ENCODE results near the gene PAPPA2. TPM values are rescaled to one million over a fixed set of nuclear protein-coding genes. Genes with fewer than 3 reads are reported as not detected.
"Not testable (repeated sequence)": the region's sequence is repeated elsewhere in the genome, so short reads cannot be mapped to it uniquely, and the experiment has no call there.

Gene PAPPA2
- 4.2 TPM for total RNA-seq
- 1 to 10 TPM in 1 of 8 donors, under 1 TPM in 7; 0.45 to 5.1 (median 0.55) TPM for polyA plus RNA-seq (ENCODE audit: insufficient read depth in 1 of 8, insufficient read length in 8 of 8, low replicate concordance in 1 of 8)
- long read RNA-seq, donor 1: 0 reads
- long read RNA-seq, donor 2: 0 reads
- long read RNA-seq, donor 3: 0 reads
- long read RNA-seq, donor 4: 0 reads
- long read RNA-seq, donor 5: 0 reads
- long read RNA-seq, donor 6: 0 reads
- long read RNA-seq, donor 7: 0 reads
- long read RNA-seq, donor 8: 0 reads
- long read RNA-seq, donor 9: 0 reads
- long read RNA-seq, donor 10: 0 reads
- long read RNA-seq, donor 11, partial matches to known transcripts: 0 of 2 reads
- long read RNA-seq, donor 11, other reads (novel, unspliced or antisense): 0 of 2 reads

GRCh38 chr1:176462674-176463378 is at the start of gene PAPPA2:
Gene PAPPA2, plus strand, starts transcription at chr1:176463175. Its CDS starts 93,148 bp downstream, at chr1:176556323.
- Histone ChIP-seq H3K27me3 (ENCODE audit: control insufficient read depth, insufficient read depth, low read length) (no peaks in the 10 kb centered on the region), H3K27ac (ENCODE audit: low read length) (no peak within 1 kb of the TSS), H3K4me1 (ENCODE audit: control insufficient read depth, insufficient read depth, low read length) (no peaks in the 10 kb centered on the region), H3K9me3 (replicated peaks; ENCODE audit: control insufficient read depth, low read depth, low read length) (peaks cover 4% of the 10 kb centered on the region), H3K4me3 (ENCODE audit: low read length) (no peak within 1 kb of the TSS), H3K36me3 (ENCODE audit: control insufficient read depth, insufficient read depth, low read length) (no peaks in the 10 kb centered on the region)
- DNase-seq: no peak
- 60% methylated on average over 1 of the region's 6 CpGs for WGBS (ENCODE audit: insufficient coverage)

GRCh38 chr1:176416777-176417176 is 46.2 kb upstream of the PAPPA2 start:
- WGBS (ENCODE audit: insufficient coverage): 42% methylated on average over 2 of the region's 6 CpGs
- no peak overlapping the region for H3K27ac ChIP-seq (ENCODE audit: low read length)
- no peaks in the 10 kb centered on the region for H3K36me3 ChIP-seq (ENCODE audit: control insufficient read depth, insufficient read depth, low read length)
- H3K4me3 ChIP-seq (ENCODE audit: low read length): no peak overlapping the region
- H3K9me3 ChIP-seq (replicated peaks; ENCODE audit: control insufficient read depth, low read depth, low read length): no peaks in the 10 kb centered on the region
- no peaks in the 10 kb centered on the region for H3K27me3 ChIP-seq (ENCODE audit: control insufficient read depth, insufficient read depth, low read length)
- DNase-seq: no peak
- no peaks in the 10 kb centered on the region for H3K4me1 ChIP-seq (ENCODE audit: control insufficient read depth, insufficient read depth, low read length)

- H3K4me1 ChIP-seq (ENCODE audit: control insufficient read depth, insufficient read depth, low read length); H3K4me3 ChIP-seq (ENCODE audit: low read length); H3K9me3 ChIP-seq (replicated peaks; ENCODE audit: control insufficient read depth, low read depth, low read length); H3K36me3 ChIP-seq (ENCODE audit: control insufficient read depth, insufficient read depth, low read length); DNase-seq; H3K27me3 ChIP-seq (ENCODE audit: control insufficient read depth, insufficient read depth, low read length); H3K27ac ChIP-seq (ENCODE audit: low read length): not testable (repeated sequence)
- WGBS (ENCODE audit: insufficient coverage): no CpG with 5 or more reads among the region's 1 CpG
These were observed 43.4 kb upstream of the PAPPA2 start for GRCh38 chr1:176419608-176420007.

GRCh38 chr1:176434234-176434633 is 28.7 kb upstream of the PAPPA2 start:
- WGBS (ENCODE audit: insufficient coverage): 67% methylated on average over 2 of the region's 2 CpGs
- H3K27ac ChIP-seq (ENCODE audit: low read length): no peak overlapping the region
- H3K36me3 ChIP-seq (ENCODE audit: control insufficient read depth, insufficient read depth, low read length): no peaks in the 10 kb centered on the region

GRCh38 chr1:176436251-176436650 is 26.7 kb upstream of the PAPPA2 start:
- no peaks in the 10 kb centered on the region for H3K9me3 ChIP-seq (replicated peaks; ENCODE audit: control insufficient read depth, low read depth, low read length)
- no peak for DNase-seq
- no peak overlapping the region for H3K27ac ChIP-seq (ENCODE audit: low read length)
- no peaks in the 10 kb centered on the region for H3K4me1 ChIP-seq (ENCODE audit: control insufficient read depth, insufficient read depth, low read length)
- no peaks in the 10 kb centered on the region for H3K36me3 ChIP-seq (ENCODE audit: control insufficient read depth, insufficient read depth, low read length)
- no peak overlapping the region for H3K4me3 ChIP-seq (ENCODE audit: low read length)
- no peaks in the 10 kb centered on the region for H3K27me3 ChIP-seq (ENCODE audit: control insufficient read depth, insufficient read depth, low read length)

More at GRCh38 chr1:176434234-176434633, 28.7 kb upstream of the PAPPA2 start:
- Histone ChIP-seq H3K4me3 (ENCODE audit: low read length) (no peak overlapping the region), H3K27me3 (ENCODE audit: control insufficient read depth, insufficient read depth, low read length) (no peaks in the 10 kb centered on the region), H3K4me1 (ENCODE audit: control insufficient read depth, insufficient read depth, low read length) (no peaks in the 10 kb centered on the region), H3K9me3 (replicated peaks; ENCODE audit: control insufficient read depth, low read depth, low read length) (no peaks in the 10 kb centered on the region)
- DNase-seq: no peak

- Histone ChIP-seq H3K27ac (ENCODE audit: low read length) (no peak overlapping the region), H3K9me3 (replicated peaks; ENCODE audit: control insufficient read depth, low read depth, low read length) (no peaks in the 10 kb centered on the region)
- no CpG with 5 or more reads among the region's 2 CpGs for WGBS (ENCODE audit: insufficient coverage)
These were observed 22.8 kb upstream of the PAPPA2 start for GRCh38 chr1:176440176-176440575.

GRCh38 chr1:176444286-176444685 is 18.7 kb upstream of the PAPPA2 start:
- Histone ChIP-seq H3K36me3 (ENCODE audit: control insufficient read depth, insufficient read depth, low read length) (no peaks in the 10 kb centered on the region), H3K4me3 (ENCODE audit: low read length) (no peak overlapping the region), H3K9me3 (replicated peaks; ENCODE audit: control insufficient read depth, low read depth, low read length) (no peaks in the 10 kb centered on the region), H3K27ac (ENCODE audit: low read length) (no peak overlapping the region), H3K27me3 (ENCODE audit: control insufficient read depth, insufficient read depth, low read length) (no peaks in the 10 kb centered on the region), H3K4me1 (ENCODE audit: control insufficient read depth, insufficient read depth, low read length) (no peaks in the 10 kb centered on the region)
- WGBS (ENCODE audit: insufficient coverage): 100% methylated on average over 1 of the region's 4 CpGs
- no peak for DNase-seq

More at GRCh38 chr1:176440176-176440575, 22.8 kb upstream of the PAPPA2 start:
- DNase-seq: no peak
- no peaks in the 10 kb centered on the region for H3K4me1 ChIP-seq (ENCODE audit: control insufficient read depth, insufficient read depth, low read length)
- H3K27me3 ChIP-seq (ENCODE audit: control insufficient read depth, insufficient read depth, low read length): no peaks in the 10 kb centered on the region
- H3K36me3 ChIP-seq (ENCODE audit: control insufficient read depth, insufficient read depth, low read length): no peaks in the 10 kb centered on the region
- no peak overlapping the region for H3K4me3 ChIP-seq (ENCODE audit: low read length)

- H3K27ac ChIP-seq (ENCODE audit: low read length): no peak overlapping the region
- WGBS (ENCODE audit: insufficient coverage): no CpG with 5 or more reads among the region's 2 CpGs
- H3K4me3 ChIP-seq (ENCODE audit: low read length): no peak overlapping the region
- H3K9me3 ChIP-seq (replicated peaks; ENCODE audit: control insufficient read depth, low read depth, low read length): no peaks in the 10 kb centered on the region
- H3K27me3 ChIP-seq (ENCODE audit: control insufficient read depth, insufficient read depth, low read length): no peaks in the 10 kb centered on the region
- H3K4me1 ChIP-seq (ENCODE audit: control insufficient read depth, insufficient read depth, low read length): no peaks in the 10 kb centered on the region
- no peak for DNase-seq
- H3K36me3 ChIP-seq (ENCODE audit: control insufficient read depth, insufficient read depth, low read length): no peaks in the 10 kb centered on the region
These were observed 17.6 kb upstream of the PAPPA2 start for GRCh38 chr1:176445402-176445801.

GRCh38 chr1:176448340-176448739 is 14.6 kb upstream of the PAPPA2 start:
- no peaks in the 10 kb centered on the region for H3K4me1 ChIP-seq (ENCODE audit: control insufficient read depth, insufficient read depth, low read length)
- no peak overlapping the region for H3K4me3 ChIP-seq (ENCODE audit: low read length)
- no CpG with 5 or more reads among the region's 4 CpGs for WGBS (ENCODE audit: insufficient coverage)
- no peak overlapping the region for H3K27ac ChIP-seq (ENCODE audit: low read length)
- no peaks in the 10 kb centered on the region for H3K27me3 ChIP-seq (ENCODE audit: control insufficient read depth, insufficient read depth, low read length)
- DNase-seq: no peak
- H3K9me3 ChIP-seq (replicated peaks; ENCODE audit: control insufficient read depth, low read depth, low read length): no peaks in the 10 kb centered on the region
- no peaks in the 10 kb centered on the region for H3K36me3 ChIP-seq (ENCODE audit: control insufficient read depth, insufficient read depth, low read length)

GRCh38 chr1:176450526-176450925 is 12.4 kb upstream of the PAPPA2 start:
- Histone ChIP-seq H3K27me3 (ENCODE audit: control insufficient read depth, insufficient read depth, low read length) (no peaks in the 10 kb centered on the region), H3K9me3 (replicated peaks; ENCODE audit: control insufficient read depth, low read depth, low read length) (no peaks in the 10 kb centered on the region), H3K4me3 (ENCODE audit: low read length) (no peak overlapping the region), H3K36me3 (ENCODE audit: control insufficient read depth, insufficient read depth, low read length) (no peaks in the 10 kb centered on the region), H3K4me1 (ENCODE audit: control insufficient read depth, insufficient read depth, low read length) (no peaks in the 10 kb centered on the region), H3K27ac (ENCODE audit: low read length) (no peak overlapping the region)
- DNase-seq: no peak
- 29% methylated on average over 1 of the region's 1 CpG for WGBS (ENCODE audit: insufficient coverage)
